Measurements from ENCODE around the gene AKAP1.

DNA sequence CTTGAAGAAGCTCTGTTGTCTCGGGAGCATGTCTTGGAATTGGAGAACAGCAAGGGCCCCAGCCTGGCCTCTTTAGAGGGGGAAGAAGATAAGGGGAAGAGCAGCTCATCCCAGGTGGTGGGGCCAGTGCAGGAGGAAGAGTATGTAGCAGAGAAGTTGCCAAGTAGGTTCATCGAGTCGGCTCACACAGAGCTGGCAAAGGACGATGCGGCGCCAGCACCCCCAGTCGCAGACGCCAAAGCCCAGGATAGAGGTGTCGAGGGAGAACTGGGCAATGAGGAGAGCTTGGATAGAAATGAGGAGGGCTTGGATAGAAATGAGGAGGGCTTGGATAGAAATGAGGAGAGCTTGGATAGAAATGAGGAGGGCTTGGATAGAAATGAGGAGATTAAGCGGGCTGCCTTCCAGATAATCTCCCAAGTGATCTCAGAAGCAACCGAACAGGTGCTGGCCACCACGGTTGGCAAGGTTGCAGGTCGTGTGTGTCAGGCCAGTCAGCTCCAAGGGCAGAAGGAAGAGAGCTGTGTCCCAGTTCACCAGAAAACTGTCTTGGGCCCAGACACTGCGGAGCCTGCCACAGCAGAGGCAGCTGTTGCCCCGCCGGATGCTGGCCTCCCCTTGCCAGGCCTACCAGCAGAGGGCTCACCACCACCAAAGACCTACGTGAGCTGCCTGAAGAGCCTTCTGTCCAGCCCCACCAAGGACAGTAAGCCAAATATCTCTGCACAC, 21.2 kb downstream of the AKAP1 start:
- no peak for TF ChIP-seq EP300 (IDR thresholded peaks at IDR 0.05)
- TF ChIP-seq, protein P1, sequence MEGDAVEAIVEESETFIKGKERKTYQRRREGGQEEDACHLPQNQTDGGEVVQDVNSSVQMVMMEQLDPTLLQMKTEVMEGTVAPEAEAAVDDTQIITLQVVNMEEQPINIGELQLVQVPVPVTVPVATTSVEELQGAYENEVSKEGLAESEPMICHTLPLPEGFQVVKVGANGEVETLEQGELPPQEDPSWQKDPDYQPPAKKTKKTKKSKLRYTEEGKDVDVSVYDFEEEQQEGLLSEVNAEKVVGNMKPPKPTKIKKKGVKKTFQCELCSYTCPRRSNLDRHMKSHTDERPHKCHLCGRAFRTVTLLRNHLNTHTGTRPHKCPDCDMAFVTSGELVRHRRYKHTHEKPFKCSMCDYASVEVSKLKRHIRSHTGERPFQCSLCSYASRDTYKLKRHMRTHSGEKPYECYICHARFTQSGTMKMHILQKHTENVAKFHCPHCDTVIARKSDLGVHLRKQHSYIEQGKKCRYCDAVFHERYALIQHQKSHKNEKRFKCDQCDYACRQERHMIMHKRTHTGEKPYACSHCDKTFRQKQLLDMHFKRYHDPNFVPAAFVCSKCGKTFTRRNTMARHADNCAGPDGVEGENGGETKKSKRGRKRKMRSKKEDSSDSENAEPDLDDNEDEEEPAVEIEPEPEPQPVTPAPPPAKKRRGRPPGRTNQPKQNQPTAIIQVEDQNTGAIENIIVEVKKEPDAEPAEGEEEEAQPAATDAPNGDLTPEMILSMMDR (IDR thresholded peaks at IDR 0.05) = no peak
